ELR (cell line): Measurements from ENCODE around the gene IRF9.
"Not testable (repeated sequence)": the region's sequence is repeated elsewhere in the genome, so short reads cannot be mapped to it uniquely, and the experiment has no call there.

Source experiments
- DNase-seq: peaks from one replicate; pipeline ENCODE4 v3.0.0-alpha.2; 2015; ENCODE audit warnings: low read depth

The IRF9 gene

GRCh38 chr14:24195186-24196070, 34.4 kb downstream of the IRF9 start, which contains the start of gene TM9SF1:
Gene TM9SF1, minus strand, starts transcription at chr14:24195441. Its CDS starts 422 bp downstream, at chr14:24195019.
- DNase-seq, result peak; percentile 85

DNA sequence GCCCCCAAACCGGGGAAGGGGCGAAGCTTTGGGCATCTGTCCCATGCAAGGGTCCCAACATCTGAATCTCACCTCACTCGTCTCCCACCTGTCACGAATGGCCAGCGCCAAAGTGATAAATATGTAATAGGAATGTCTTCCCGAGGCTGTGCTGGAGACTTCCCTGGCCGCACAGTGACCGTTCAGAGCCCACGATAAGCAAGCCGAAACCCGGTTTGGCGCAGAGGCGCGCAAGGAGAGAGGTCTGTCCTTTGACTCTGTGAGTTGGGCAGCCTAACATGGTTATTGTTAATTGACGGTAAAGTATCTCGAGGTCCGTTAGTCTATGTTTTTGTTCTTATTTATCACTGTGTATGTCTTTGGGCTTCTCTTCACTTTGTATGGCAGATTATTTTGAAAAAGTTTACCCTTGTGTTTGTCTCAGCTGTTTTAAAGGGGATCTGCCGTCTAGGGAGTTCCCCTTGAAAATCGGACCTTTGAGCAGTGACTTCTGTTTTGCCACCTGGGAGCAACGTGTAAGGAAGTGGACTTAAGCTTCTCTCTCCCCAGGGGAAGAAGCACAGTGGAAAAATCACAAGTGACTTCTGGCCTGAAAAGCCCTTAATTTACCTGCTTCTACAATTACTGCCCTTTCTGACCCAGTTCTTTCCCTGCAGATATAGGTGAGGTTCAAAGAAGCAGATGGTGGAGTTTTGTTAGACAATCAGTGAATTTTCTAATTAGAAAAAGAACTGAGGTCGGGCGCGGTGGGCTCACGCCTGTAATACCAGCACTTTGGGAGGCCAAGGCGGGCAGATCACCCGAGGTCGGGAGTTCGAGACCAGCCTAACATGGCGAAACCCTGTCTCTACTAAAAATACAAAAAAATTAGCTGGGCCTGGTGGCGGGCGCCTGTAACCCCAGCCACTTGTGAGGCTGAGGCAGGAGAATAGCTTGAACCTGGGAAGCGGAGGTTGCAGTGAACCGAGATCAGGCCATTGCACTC, 35.3 kb downstream of the IRF9 start:
- peak; percentile 42 for DNase-seq

GRCh38 chr14:24197056-24197450, 36.0 kb downstream of the IRF9 start:
- DNase-seq, result no peak

- no peak for DNase-seq
Measured at GRCh38 chr14:24198814-24199524, 37.9 kb downstream of the IRF9 start.

DNA sequence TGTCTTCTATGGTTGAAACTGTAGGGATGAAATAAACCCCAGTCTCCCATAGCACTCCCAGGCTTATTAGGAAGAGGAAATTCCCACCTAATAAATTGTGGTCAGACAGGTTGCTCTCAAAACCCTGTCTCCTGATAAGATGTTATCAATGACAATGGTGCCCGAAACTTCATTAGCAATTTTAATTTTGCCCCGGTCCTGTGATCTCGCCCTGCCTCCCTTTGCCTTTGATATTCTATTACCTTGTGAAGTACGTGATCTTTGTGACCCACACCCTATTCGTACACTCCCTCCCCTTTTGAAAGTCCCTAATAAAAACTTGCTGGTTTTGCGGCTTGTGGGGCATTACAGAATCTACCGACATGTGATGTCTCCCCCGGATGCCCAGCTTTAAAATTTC, 41.5 kb downstream of the IRF9 start:
- DNase-seq, result not testable (repeated sequence)

GRCh38 chr14:24203249-24203886, 42.3 kb downstream of the IRF9 start:
- not testable (repeated sequence) for DNase-seq

GRCh38 chr14:24204163-24205146, 43.4 kb downstream of the IRF9 start:
- DNase-seq, result no peak

GRCh38 chr14:24206260-24207103, 45.4 kb downstream of the IRF9 start:
- DNase-seq, result no peak

DNA sequence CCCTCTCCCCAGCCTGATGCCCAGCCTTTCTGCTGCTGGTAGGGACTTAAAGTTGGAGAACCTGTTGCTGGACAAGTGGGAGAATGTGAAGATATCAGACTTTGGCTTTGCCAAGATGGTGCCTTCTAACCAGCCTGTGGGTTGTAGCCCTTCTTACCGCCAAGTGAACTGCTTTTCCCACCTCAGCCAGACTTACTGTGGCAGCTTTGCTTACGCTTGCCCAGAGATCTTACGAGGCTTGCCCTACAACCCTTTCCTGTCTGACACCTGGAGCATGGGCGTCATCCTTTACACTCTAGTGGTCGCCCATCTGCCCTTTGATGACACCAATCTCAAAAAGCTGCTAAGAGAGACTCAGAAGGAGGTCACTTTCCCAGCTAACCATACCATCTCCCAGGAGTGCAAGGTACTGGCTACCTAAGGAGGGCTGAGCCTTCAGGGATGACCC, 46.1 kb downstream of the IRF9 start:
- no peak for DNase-seq

- DNase-seq, result no peak
Measured at GRCh38 chr14:24207625-24208024, 46.6 kb downstream of the IRF9 start.

DNA sequence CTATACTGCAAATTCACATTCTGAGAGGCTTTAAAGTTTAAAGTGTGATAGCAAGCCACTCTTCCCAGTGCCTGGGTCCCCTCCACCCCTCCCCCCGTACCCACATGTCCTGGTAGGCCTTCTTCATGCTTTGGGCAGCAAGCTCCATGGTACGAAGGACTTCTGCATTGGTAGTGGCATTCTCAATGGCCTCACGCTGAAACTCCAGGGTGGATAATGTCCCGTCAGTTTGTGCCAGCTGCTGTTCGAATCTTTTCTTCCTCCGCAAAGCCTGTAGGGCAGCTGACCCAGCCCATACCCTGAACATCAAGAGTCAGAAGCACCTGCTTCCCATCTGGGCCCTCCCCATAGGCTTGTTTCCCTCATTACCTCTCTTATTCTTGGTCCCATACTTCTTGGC, 50.2 kb downstream of the IRF9 start:
- DNase-seq, result no peak

- DNase-seq, result peak; percentile 99
Measured at GRCh38 chr14:24212924-24213865, 52.1 kb downstream of the IRF9 start, which contains the start of gene CHMP4A. Gene CHMP4A, minus strand, starts transcription at chr14:24213488. Its CDS starts 49 bp downstream, at chr14:24213439.

DNA sequence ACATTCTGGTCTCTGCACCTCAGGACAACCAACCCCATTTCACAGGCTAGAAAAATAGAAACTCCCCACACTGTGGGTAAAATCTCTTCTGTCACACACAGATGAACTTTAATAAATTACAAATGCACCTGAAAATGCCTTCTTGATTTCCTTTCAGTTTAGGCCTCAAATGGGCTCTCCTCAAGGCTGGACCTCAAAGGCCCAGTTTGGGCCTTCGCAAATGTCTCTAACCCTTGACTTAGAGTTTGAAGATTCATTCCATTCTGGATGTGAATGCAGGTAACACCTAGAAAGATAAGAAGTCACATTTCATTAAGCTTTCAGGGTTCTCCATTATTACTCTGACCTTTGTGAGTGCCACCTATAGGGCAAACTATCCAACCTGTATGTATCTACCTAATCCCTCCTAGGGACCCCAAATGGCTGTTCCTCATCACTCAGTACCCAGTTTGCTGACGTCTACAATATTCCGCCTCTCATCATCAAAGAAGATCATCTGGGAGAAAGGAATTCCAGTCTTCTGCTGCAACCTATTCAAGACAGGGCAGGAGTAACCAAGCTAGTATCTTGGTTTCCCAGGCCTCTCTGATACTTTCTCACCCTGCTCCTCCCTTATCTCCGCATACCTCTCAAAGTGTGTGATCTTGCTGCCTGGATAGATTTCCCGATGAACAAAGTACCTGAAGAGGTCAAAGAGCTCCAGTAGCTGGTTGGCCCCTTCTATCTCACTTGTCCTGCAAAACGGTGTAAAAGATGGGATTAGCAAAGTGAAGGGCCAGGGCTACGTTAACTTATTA, 53.0 kb downstream of the IRF9 start:
- no peak for DNase-seq

GRCh38 chr14:24215495-24216344, 54.7 kb downstream of the IRF9 start, which contains the start of gene MDP1:
Gene MDP1, minus strand, starts transcription at chr14:24216066. Its CDS starts 111 bp downstream, at chr14:24215955.
- DNase-seq, result peak; percentile 84
